ENCODE data around the gene FSTL5.

The FSTL5 gene

GRCh38 chr4:161428180-161428965 is 735.4 kb downstream of the FSTL5 start:
- no peak for DNase-seq

GRCh38 chr4:161419822-161420221 is 744.0 kb downstream of the FSTL5 start:
- peak; percentile 91 to 93 for DNase-seq

GRCh38 chr4:161411901-161412300 is 751.9 kb downstream of the FSTL5 start:
- DNase-seq: no peak

- DNase-seq: no peak
Observed at GRCh38 chr4:161404346-161405110, 759.3 kb downstream of the FSTL5 start.

- DNase-seq: no peak
Observed at GRCh38 chr4:161403781-161404180, 760.0 kb downstream of the FSTL5 start.

GRCh38 chr4:161393602-161394001 is 770.2 kb downstream of the FSTL5 start:
- no peak for DNase-seq

- no peak for DNase-seq
Observed at GRCh38 chr4:161382655-161383054, 781.1 kb downstream of the FSTL5 start.

- no peak for DNase-seq
Observed at GRCh38 chr4:161376275-161376674, 787.5 kb downstream of the FSTL5 start.

GRCh38 chr4:161364681-161365080 is 799.1 kb downstream of the FSTL5 start:
- DNase-seq: no peak

- no peak for DNase-seq
Observed at GRCh38 chr4:161360982-161361381, 802.8 kb downstream of the FSTL5 start.

- no peak for DNase-seq
Observed at GRCh38 chr4:161359491-161359890, 804.3 kb downstream of the FSTL5 start.

GRCh38 chr4:161356351-161356750 is 807.4 kb downstream of the FSTL5 start:
- DNase-seq: no peak

- no peak for DNase-seq
Observed at GRCh38 chr4:161350946-161351345, 812.9 kb downstream of the FSTL5 start.

GRCh38 chr4:161345741-161346140 is 818.1 kb downstream of the FSTL5 start:
- no peak for DNase-seq

GRCh38 chr4:161343569-161343950 is 820.2 kb downstream of the FSTL5 start:
- DNase-seq: no peak

GRCh38 chr4:161342881-161343568 is 820.8 kb downstream of the FSTL5 start:
- no peak for DNase-seq

- no peak for DNase-seq
Observed at GRCh38 chr4:161336621-161337020, 827.2 kb downstream of the FSTL5 start.

- DNase-seq: no peak
Observed at GRCh38 chr4:161336016-161336530, 827.7 kb downstream of the FSTL5 start.
